HG03439 (cell line): ENCODE measurements around the gene ANTXR1.

ENCODE experiments used
- ATAC-seq: cut with Tn5 transposase; IDR thresholded peaks from one replicate; pipeline ENCODE4 v1.9.1; 2021; ENCODE audit warnings: mild to moderate bottlenecking, moderate library complexity; ENCODE audit not compliant: unreplicated experiment

The ANTXR1 gene

GRCh38 chr2:69177063-69177771 lies 164.2 kb downstream of the ANTXR1 start:
- no peak for ATAC-seq

GRCh38 chr2:69177785-69178636 lies 165.0 kb downstream of the ANTXR1 start:
- no peak for ATAC-seq

GRCh38 chr2:69178756-69179155 lies 165.8 kb downstream of the ANTXR1 start:
- no peak for ATAC-seq

GRCh38 chr2:69180227-69180626 lies 167.2 kb downstream of the ANTXR1 start:
- no peak for ATAC-seq

- ATAC-seq, result no peak
These were observed 168.0 kb downstream of the ANTXR1 start for GRCh38 chr2:69180974-69181373.

- no peak for ATAC-seq
These were observed 168.9 kb downstream of the ANTXR1 start for GRCh38 chr2:69181806-69182427.

GRCh38 chr2:69183659-69184058 lies 170.7 kb downstream of the ANTXR1 start:
- no peak for ATAC-seq

- ATAC-seq, result no peak
These were observed 171.2 kb downstream of the ANTXR1 start for GRCh38 chr2:69184224-69184623.

- no peak for ATAC-seq
These were observed 172.8 kb downstream of the ANTXR1 start for GRCh38 chr2:69185807-69186206.

- ATAC-seq, result no peak
These were observed 173.6 kb downstream of the ANTXR1 start for GRCh38 chr2:69186614-69187013.

GRCh38 chr2:69188182-69188900 lies 175.4 kb downstream of the ANTXR1 start:
- no peak for ATAC-seq

- no peak for ATAC-seq
These were observed 177.9 kb downstream of the ANTXR1 start for GRCh38 chr2:69190743-69191404.

GRCh38 chr2:69191634-69192033 lies 178.7 kb downstream of the ANTXR1 start:
- ATAC-seq, result no peak

GRCh38 chr2:69192176-69192945 lies 179.4 kb downstream of the ANTXR1 start:
- no peak for ATAC-seq

- no peak for ATAC-seq
These were observed 182.7 kb downstream of the ANTXR1 start for GRCh38 chr2:69195706-69196105.

- ATAC-seq, result no peak
These were observed 183.5 kb downstream of the ANTXR1 start for GRCh38 chr2:69196327-69197117.

GRCh38 chr2:69200107-69200520 lies 187.1 kb downstream of the ANTXR1 start:
- no peak for ATAC-seq

- ATAC-seq, result no peak
These were observed 188.3 kb downstream of the ANTXR1 start for GRCh38 chr2:69201259-69201658.

GRCh38 chr2:69202327-69202726 lies 189.3 kb downstream of the ANTXR1 start:
- ATAC-seq, result no peak
